Neutrophil (primary cell): Measurements from ENCODE around the gene CITED4.

Experiments
- H3K27ac ChIP-seq: fragments of 200-600 bp; sonication (generic); 2 replicates; pipeline ENCODE4 v1.5.1; 2016; ENCODE audit warnings: mild to moderate bottlenecking, moderate library complexity
- H3K27me3 ChIP-seq: fragments of 200-600 bp; sonication (generic); 2 replicates; pipeline ENCODE4 v1.6.0; 2016; ENCODE audit warnings: mild to moderate bottlenecking
- H3K36me3 ChIP-seq: fragments of 200-600 bp; sonication (generic); 2 replicates; pipeline ENCODE4 v1.5.1; 2017
- H3K4me1 ChIP-seq, 2 experiments: fragments of 200-600 bp in 1 of 2; sonication (generic) in 1 of 2; 1 replicate in 1 of 2; 2 replicates in 1 of 2; pipeline versions ENCODE4 v1.5.1 to v1.6.1; 2013 to 2016; ENCODE audit warnings: low read depth in 1 of 2, low read length in 1 of 2, mild to moderate bottlenecking in 1 of 2, moderate library complexity in 1 of 2; ENCODE audit not compliant: control insufficient read depth in 1 of 2, insufficient read depth in 1 of 2
- H3K4me3 ChIP-seq, 2 experiments: fragments of 200-600 bp in 1 of 2; sonication (generic) in 1 of 2; 1 replicate in 1 of 2; 2 replicates in 1 of 2; pipeline ENCODE4 v1.5.1; 2013 to 2016; ENCODE audit warnings: low read depth in 1 of 2, low read length in 1 of 2, mild to moderate bottlenecking in 1 of 2, moderate library complexity in 1 of 2
- H3K9me3 ChIP-seq: fragments of 200-600 bp; sonication (generic); 2 replicates; pipeline ENCODE4 v1.5.1; 2016
- CTCF ChIP-seq: fragments of 200-600 bp; sonication (generic); IDR thresholded peaks from 2 replicates; pipeline ENCODE4 v1.5.1; 2016; ENCODE audit warnings: antibody characterized with exemption

CITED4 gene

GRCh38 chr1:40830419-40830943, 31.7 kb downstream of the CITED4 start:
- Histone ChIP-seq H3K27ac (no peak overlapping the region), H3K4me3 (no peak overlapping the region), H3K4me1 (peaks cover 12 to 14% of the 10 kb centered on the region in 2 experiments), H3K27me3 (no peaks in the 10 kb centered on the region), H3K9me3 (no peaks in the 10 kb centered on the region), H3K36me3 (no peaks in the 10 kb centered on the region)
- TF ChIP-seq CTCF: no peak

- no peaks in the 10 kb centered on the region for H3K27me3 ChIP-seq
- no peaks in the 10 kb centered on the region for H3K36me3 ChIP-seq
Measured at GRCh38 chr1:40829631-40830245, 32.4 kb downstream of the CITED4 start.

GRCh38 chr1:40825996-40826395, 36.2 kb downstream of the CITED4 start:
- Histone ChIP-seq H3K27ac (no peak overlapping the region), H3K4me3 (no peak overlapping the region), H3K9me3 (no peaks in the 10 kb centered on the region), H3K36me3 (no peaks in the 10 kb centered on the region), H3K4me1 (peaks cover 17 to 18% of the 10 kb centered on the region in 2 experiments), H3K27me3 (no peaks in the 10 kb centered on the region)
- TF ChIP-seq CTCF: no peak

More at GRCh38 chr1:40829631-40830245, 32.4 kb downstream of the CITED4 start:
- Histone ChIP-seq H3K4me3 (no peak overlapping the region), H3K4me1 (peaks cover 17 to 18% of the 10 kb centered on the region in 2 experiments), H3K27ac (no peak overlapping the region), H3K9me3 (no peaks in the 10 kb centered on the region)
- no peak for TF ChIP-seq CTCF

GRCh38 chr1:40825435-40825788, 36.8 kb downstream of the CITED4 start:
- H3K9me3 ChIP-seq: no peaks in the 10 kb centered on the region
- H3K27ac ChIP-seq: no peak overlapping the region
- no peak overlapping the region for H3K4me3 ChIP-seq
- H3K27me3 ChIP-seq: peaks cover under 1% of the 10 kb centered on the region
- TF ChIP-seq CTCF: no peak
- peaks cover 17 to 18% of the 10 kb centered on the region in 2 experiments for H3K4me1 ChIP-seq
- H3K36me3 ChIP-seq: no peaks in the 10 kb centered on the region

GRCh38 chr1:40824591-40825434, 37.4 kb downstream of the CITED4 start:
- Histone ChIP-seq H3K4me3 (no peak overlapping the region), H3K27ac (no peak overlapping the region), H3K9me3 (no peaks in the 10 kb centered on the region), H3K36me3 (no peaks in the 10 kb centered on the region), H3K27me3 (peaks cover 7% of the 10 kb centered on the region), H3K4me1 (peaks cover 17 to 18% of the 10 kb centered on the region in 2 experiments)
- TF ChIP-seq CTCF: no peak
